ENCODE measurements around the gene PMM1.
A peak's percentile ranks its signal among the peaks of the same experiment; 100 is the strongest.
"Not testable (repeated sequence)": the region's sequence is repeated elsewhere in the genome, so short reads cannot be mapped to it uniquely, and the experiment has no call there.

Gene PMM1
- 14.2 to 16.5 reads per million in 2 donors for total RNA-seq

GRCh38 chr22:41589391-41590241 is at the start of gene PMM1:
Gene PMM1, minus strand, starts transcription at chr22:41589840. Its CDS starts 35 bp downstream, at chr22:41589805.
- peak; percentile 100 for DNase-seq

DNA sequence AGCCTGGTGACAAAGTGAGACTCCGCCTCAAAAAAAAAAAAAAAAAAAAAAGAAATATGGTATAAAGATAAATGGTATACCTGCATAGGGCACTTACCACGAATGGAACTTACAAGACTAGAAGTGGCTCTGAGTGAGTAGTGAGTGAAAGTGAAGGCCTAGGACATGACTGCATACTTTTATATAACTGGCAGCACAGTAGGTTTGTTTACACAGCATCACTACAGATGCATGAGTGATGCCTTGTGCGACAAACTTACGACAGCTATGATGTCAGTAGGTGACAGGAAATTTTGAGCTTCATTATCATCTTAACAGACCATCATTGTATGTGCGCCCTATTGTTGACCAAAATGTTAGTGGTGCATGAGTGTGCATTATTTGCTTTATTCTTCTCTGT is 49.1 kb upstream of the PMM1 start:
- no peak for DNase-seq

- DNase-seq = no peak
Measured at GRCh38 chr22:41638124-41638523, 48.5 kb upstream of the PMM1 start.

GRCh38 chr22:41637623-41638022 is 48.0 kb upstream of the PMM1 start:
- DNase-seq = not testable (repeated sequence)

- no peak for DNase-seq
Measured at GRCh38 chr22:41636467-41636866, 46.8 kb upstream of the PMM1 start.

- DNase-seq = not testable (repeated sequence)
Measured at GRCh38 chr22:41634610-41635009, 45.0 kb upstream of the PMM1 start.

- DNase-seq = not testable (repeated sequence)
Measured at GRCh38 chr22:41631615-41632014, 42.0 kb upstream of the PMM1 start.

- DNase-seq = not testable (repeated sequence)
Measured at GRCh38 chr22:41631115-41631514, 41.5 kb upstream of the PMM1 start.

GRCh38 chr22:41625577-41625976 is 35.9 kb upstream of the PMM1 start:
- no peak for DNase-seq

DNA sequence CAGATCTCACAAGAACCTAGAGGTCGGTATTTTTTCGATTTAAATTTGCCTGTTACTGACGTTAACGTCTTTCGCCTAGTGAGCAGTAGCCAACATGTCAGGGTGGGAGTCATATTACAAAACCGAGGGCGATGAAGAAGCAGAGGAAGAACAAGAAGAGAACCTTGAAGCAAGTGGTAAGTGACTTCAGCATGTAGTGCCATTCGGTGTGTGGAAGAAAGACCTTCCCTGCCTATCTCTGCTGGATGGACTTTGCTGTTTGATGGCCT is 32.2 kb upstream of the PMM1 start:
- DNase-seq = no peak

DNA sequence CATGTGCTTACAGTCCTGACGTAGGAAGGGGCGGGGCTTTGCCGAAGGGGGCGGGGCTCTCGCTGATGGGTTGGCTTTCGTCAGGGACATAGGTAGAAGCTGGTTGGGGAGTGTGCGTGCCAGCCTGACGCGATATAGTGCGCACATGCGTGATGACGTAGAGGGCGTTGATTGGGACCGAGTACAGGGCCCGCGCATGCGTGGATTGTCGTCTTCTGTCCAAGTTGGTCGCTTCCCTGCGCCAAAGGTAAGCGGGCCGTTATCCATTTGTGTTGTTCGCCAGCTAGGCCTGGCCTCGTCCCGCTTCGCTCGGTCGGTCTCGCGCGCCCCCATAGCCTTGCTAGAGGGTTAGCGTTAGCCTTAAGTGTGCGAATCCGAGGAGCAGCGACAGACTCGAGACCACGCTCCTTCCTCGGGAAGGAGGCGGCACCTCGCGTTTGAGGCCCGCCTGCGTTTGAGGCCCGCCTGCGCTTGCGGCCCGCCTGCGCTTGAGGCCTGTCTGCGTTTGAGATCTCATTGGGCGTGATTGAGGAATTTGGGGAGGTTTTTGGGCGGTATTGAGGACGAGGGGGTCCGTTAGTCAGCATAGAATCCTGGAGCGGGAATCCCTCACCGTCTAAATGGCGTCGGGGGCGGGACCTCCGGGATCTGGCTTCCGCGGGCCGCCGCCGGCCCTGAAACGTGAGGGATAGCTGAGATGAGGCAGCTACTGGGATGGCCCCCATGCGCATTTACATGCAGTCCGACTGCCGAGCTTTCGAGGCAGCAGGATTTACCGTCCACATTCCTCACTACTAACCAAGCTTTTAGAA is 31.7 kb upstream of the PMM1 start, which contains the start of gene XRCC6:
Gene XRCC6, plus strand, starts transcription at position 197 of the 812 bp plus-strand sequence. CDS start 710 bp downstream, outside the sequence.
- DNase-seq = peak; percentile 100

DNA sequence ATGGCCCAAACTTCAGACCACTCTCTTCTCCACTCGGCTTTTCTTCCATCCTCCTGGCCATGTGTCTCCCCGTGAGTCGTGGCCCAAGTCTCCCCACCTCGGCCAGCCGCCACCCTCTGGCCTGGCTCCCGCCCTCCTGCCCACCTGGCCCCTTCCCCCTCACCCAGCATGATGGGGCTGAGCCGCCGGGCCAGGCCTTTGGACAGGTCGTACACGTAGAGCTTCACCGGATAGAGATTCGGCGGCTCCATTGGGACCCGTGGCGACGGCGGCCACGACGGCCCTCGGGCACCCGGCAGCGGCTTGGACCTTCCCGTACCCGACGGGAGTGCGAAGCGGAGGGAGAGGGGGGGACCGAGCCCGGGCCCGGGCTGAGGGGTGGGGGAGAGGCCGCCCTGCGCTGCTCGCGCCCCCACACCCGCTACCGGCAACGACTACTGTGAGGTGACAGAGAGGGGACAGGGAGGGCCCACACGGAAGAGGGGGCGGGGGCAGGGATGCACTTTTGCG is 31.0 kb upstream of the PMM1 start, which contains the start of gene DESI1:
Gene DESI1, minus strand, starts transcription at position 455 of the 510 bp plus-strand sequence. Its CDS starts 204 bp downstream, at position 251.
- DNase-seq = no peak

DNA sequence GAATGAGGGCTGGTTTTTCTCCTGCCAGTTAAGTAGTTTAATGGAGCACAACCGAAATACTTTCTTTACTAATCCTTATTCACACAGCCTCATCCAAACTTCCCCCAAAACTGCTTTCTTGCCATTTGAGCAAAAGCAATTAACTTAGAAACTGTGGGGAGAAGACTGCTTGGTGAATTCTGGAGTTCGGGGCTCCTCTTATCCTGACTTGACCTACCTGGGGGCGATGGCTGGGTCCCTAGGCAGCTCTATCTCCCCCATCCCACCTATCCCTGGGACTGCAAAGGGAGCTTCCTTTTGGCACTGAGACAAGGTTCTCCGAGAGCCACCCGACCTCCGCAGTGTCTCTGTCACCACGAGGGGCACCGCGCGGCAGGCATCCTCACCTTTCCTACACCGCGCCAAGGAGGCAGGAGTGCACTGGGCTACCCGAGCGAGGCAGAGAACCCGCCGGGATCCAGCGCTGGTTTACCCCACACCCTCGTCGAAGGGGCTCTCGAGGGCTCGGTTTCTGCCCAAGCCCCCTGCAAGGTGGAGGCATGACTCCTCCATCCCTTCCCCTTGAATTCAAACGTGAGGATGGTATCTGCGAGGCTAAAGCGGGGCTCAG is 30.4 kb upstream of the PMM1 start:
- peak; percentile 34 for DNase-seq

DNA sequence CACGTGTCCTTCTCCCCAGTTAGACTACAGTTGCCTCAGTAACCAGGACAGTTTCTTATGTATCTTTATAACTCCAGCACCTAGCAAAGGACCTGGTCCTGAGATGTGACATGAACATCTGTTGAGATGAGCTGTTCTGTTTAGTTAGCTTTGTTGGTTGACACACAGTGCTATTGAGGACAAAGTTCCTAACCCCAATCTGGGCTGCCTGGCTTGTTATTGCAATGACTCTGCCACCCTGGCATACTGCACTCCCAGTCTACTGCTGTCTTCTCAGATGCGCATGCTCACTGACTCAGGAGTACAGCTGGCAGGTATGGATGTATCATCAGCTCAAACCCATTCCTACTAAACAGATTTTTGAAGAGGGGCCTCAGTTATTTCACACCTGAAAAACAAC is 23.8 kb upstream of the PMM1 start:
- no peak for DNase-seq

DNA sequence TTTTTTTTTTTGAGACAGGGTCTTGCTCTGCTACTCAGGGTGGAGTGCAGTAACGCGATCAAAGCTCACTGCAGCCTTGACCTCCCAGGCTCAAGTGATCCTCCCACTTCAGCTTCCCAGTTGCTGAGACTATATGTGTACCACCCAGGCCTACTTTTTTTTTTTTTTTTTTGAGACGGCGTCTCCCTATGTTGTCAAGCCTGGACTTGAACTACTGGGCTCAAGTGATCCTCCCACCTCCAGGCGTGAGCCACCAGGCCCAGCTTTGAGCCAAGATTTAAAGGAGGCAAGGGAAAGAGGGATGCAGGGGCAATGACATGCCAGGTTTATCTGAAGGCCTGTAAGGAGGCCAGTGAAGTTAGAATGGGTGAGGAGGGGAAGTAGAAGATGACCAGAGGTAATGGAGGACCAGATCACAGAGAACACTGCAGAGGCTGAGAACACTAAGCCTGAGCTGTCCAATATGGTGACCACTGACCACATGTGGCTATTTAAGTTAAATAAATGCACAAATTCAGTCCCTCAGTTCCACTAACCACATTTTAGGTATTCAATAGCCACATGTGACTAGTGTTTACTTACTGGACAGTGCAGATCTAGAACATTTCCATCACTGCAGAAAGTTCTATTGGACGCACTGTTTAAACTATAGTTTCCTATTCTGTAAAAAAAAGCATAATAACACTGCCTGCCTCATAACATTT is 23.1 kb upstream of the PMM1 start:
- no peak for DNase-seq

DNA sequence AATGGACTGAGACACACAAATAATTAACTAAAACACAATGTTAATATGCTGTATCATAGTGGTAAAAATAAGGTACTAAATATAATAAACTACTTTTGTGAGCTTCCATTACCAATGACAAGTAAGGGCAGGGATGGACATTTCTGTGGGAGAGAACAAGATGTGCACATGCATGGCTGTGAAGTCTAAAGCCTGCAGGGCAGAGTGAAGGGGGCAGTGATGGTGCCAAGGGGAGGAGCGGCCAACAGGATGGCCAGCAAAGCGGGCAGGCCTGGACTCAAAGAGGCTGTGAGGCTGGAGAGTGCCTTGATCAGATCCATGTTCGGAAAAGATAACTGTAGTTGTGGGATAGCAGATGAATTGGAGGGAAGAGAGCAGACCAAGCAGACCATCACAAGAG is 18.7 kb upstream of the PMM1 start:
- no peak for DNase-seq

- peak; percentile 48 for DNase-seq
Measured at GRCh38 chr22:41603873-41604332, 14.3 kb upstream of the PMM1 start.

GRCh38 chr22:41600976-41601375 is 11.3 kb upstream of the PMM1 start:
- DNase-seq = no peak

DNA sequence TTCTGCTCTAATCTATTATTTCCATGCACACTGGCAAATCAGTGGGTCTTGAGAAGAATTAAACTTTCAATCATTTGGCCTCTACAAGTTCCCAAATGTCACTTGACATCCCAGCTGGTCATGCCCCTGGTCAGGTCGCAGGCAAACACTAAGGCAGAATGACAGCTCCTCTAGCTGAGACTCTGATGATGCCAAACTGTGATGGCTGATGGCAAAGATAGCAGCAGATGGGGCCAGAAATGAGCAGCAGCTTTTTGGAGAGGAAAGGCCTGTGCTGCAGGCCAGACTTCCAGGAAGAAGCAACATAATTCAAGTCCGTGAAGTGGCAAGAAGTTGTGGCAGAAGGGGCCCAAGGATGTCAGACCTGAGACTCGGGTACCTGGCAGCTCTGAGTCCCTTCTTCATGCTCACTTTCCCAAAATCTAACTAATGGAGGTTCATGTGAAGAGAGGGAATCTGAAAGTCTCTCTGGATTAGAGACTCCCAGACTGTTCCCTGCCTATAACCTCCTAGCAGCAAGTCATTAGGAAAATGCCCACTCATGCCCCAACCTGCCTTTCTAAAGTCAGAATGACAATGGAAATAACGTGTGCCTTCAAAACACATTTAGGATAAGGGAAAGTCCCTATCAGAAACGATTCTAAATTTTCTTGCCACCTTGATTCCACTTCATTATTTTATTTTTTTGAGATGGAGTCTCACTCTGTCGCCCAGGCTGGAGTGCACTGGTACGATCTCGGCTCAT is 9.4 kb upstream of the PMM1 start:
- DNase-seq = no peak

DNA sequence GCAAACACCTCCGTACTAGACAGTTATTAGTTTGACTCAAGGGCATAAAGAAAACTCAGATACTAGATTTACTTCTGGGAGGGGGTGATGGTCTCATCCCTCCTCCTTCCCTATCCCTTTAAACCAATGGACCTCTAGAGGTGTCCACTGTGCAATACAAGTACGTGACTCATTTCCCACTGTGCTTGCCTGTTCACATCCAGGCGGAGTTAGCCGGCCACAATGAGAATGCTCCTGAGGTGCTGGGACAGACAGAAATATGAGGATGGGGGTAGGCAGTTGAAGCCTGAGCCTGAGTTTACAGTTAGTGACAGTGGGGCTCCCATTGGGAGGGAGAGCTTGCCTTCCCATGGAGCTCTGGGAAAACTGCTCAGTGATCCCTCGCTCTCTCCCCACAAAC is 8.4 kb upstream of the PMM1 start:
- DNase-seq = no peak

DNA sequence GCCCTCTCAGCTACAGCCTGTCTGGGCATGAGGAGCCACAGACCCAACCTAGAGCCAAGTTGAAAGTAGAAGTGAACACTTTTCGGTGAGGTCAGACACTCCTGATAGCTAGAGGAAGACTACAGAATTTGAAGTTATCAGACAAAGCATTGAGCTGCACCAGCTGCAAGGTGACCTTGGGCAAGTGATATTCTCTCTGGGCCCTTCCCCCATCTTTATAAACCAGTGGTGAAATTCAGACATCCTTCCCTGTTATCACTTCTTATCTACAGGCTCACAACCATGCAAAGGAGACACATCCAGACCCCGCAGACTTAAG is 8.0 kb upstream of the PMM1 start:
- DNase-seq = no peak

Data from T-helper 9 cell (primary cell).